ENCODE measurements around the gene SENP7.
"Not testable (repeated sequence)": the region's sequence is repeated elsewhere in the genome, so short reads cannot be mapped to it uniquely, and the experiment has no call there.

DNA sequence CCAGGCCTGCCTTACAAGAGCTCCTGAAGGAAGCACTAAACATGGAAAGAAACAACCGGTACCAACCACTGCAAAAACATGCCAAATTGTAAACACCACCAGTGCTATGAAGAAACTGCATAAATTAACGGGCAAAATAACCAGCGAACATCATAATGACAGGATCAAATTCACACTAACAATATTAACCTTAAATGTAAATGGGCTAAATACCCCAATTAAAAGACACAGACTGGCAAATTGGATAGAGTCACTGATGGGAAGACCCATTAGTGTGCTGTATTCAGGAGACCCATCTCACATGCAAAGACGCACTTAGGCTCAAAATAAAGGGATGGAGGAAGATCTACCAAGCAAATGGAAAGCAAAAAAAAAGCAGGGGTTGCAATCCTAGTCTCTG, 44.3 kb downstream of the SENP7 start:
- TF ChIP-seq, protein P1, sequence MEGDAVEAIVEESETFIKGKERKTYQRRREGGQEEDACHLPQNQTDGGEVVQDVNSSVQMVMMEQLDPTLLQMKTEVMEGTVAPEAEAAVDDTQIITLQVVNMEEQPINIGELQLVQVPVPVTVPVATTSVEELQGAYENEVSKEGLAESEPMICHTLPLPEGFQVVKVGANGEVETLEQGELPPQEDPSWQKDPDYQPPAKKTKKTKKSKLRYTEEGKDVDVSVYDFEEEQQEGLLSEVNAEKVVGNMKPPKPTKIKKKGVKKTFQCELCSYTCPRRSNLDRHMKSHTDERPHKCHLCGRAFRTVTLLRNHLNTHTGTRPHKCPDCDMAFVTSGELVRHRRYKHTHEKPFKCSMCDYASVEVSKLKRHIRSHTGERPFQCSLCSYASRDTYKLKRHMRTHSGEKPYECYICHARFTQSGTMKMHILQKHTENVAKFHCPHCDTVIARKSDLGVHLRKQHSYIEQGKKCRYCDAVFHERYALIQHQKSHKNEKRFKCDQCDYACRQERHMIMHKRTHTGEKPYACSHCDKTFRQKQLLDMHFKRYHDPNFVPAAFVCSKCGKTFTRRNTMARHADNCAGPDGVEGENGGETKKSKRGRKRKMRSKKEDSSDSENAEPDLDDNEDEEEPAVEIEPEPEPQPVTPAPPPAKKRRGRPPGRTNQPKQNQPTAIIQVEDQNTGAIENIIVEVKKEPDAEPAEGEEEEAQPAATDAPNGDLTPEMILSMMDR (conservative IDR thresholded peaks at IDR 0.05; ENCODE audit: low read depth in 2 of 2) = not testable (repeated sequence)
- TF ChIP-seq EZH2phosphoT487 (IDR thresholded peaks at IDR 0.05; ENCODE audit: unreplicated experiment); CREB1 (CRISPR knock-in tag; IDR thresholded peaks at IDR 0.05; ENCODE audit: low read depth); ZNF114 (CRISPR knock-in tag; IDR thresholded peaks at IDR 0.05); POLR2AphosphoS5 (IDR thresholded peaks at IDR 0.05; ENCODE audit: low read depth); JUNB (IDR thresholded peaks at IDR 0.05; ENCODE audit: unreplicated experiment); EZH2 (IDR thresholded peaks at IDR 0.05; ENCODE audit: low read depth, unreplicated experiment); NANOG (IDR thresholded peaks at IDR 0.05; ENCODE audit: borderline replicate concordance): not testable (repeated sequence)
- TF ChIP-seq, protein P2, sequence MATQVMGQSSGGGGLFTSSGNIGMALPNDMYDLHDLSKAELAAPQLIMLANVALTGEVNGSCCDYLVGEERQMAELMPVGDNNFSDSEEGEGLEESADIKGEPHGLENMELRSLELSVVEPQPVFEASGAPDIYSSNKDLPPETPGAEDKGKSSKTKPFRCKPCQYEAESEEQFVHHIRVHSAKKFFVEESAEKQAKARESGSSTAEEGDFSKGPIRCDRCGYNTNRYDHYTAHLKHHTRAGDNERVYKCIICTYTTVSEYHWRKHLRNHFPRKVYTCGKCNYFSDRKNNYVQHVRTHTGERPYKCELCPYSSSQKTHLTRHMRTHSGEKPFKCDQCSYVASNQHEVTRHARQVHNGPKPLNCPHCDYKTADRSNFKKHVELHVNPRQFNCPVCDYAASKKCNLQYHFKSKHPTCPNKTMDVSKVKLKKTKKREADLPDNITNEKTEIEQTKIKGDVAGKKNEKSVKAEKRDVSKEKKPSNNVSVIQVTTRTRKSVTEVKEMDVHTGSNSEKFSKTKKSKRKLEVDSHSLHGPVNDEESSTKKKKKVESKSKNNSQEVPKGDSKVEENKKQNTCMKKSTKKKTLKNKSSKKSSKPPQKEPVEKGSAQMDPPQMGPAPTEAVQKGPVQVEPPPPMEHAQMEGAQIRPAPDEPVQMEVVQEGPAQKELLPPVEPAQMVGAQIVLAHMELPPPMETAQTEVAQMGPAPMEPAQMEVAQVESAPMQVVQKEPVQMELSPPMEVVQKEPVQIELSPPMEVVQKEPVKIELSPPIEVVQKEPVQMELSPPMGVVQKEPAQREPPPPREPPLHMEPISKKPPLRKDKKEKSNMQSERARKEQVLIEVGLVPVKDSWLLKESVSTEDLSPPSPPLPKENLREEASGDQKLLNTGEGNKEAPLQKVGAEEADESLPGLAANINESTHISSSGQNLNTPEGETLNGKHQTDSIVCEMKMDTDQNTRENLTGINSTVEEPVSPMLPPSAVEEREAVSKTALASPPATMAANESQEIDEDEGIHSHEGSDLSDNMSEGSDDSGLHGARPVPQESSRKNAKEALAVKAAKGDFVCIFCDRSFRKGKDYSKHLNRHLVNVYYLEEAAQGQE (IDR thresholded peaks at IDR 0.05; ENCODE audit: unreplicated experiment) = not testable (repeated sequence)
- TF ChIP-seq, protein P3, sequence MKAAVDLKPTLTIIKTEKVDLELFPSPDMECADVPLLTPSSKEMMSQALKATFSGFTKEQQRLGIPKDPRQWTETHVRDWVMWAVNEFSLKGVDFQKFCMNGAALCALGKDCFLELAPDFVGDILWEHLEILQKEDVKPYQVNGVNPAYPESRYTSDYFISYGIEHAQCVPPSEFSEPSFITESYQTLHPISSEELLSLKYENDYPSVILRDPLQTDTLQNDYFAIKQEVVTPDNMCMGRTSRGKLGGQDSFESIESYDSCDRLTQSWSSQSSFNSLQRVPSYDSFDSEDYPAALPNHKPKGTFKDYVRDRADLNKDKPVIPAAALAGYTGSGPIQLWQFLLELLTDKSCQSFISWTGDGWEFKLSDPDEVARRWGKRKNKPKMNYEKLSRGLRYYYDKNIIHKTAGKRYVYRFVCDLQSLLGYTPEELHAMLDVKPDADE (IDR thresholded peaks at IDR 0.05) = not testable (repeated sequence)
